GM12874 (cell line): ENCODE results near the gene TACR2.

ENCODE experiments used
- TF ChIP-seq, protein P1 (sequence below): IDR thresholded peaks from 2 replicates; pipeline ENCODE4 v1.5.1; 2011; ENCODE audit warnings: low read depth, mild to moderate bottlenecking, control low read depth, low read length, moderate library complexity; ENCODE audit not compliant: insufficient read depth

The TACR2 gene

DNA sequence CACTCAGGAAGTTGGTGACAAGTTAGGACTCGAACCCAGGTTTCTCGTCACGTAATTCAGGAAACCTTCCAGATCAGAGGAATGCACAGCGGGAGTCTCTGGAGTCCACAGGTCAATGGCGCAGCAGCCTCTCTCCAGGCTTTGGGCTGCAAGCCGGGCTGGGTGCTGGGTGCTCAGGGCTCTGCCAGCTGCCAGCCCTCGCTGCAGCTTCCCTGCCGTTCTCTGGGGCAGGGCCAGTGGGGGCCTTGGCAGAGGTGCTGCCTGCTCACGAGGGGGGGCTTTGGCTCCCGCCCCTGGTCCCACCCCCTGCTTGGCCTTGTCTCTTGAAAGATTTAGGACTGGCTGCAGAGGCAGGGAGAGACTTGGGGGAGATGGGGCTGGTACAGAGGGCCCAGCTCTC is at the start of gene TACR2:
TACR2 (minus strand) TSS at position 224 of the 400 bp plus-strand sequence. CDS start 595 bp downstream, outside the sequence.
- TF ChIP-seq, protein P1, sequence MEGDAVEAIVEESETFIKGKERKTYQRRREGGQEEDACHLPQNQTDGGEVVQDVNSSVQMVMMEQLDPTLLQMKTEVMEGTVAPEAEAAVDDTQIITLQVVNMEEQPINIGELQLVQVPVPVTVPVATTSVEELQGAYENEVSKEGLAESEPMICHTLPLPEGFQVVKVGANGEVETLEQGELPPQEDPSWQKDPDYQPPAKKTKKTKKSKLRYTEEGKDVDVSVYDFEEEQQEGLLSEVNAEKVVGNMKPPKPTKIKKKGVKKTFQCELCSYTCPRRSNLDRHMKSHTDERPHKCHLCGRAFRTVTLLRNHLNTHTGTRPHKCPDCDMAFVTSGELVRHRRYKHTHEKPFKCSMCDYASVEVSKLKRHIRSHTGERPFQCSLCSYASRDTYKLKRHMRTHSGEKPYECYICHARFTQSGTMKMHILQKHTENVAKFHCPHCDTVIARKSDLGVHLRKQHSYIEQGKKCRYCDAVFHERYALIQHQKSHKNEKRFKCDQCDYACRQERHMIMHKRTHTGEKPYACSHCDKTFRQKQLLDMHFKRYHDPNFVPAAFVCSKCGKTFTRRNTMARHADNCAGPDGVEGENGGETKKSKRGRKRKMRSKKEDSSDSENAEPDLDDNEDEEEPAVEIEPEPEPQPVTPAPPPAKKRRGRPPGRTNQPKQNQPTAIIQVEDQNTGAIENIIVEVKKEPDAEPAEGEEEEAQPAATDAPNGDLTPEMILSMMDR = no peak

DNA sequence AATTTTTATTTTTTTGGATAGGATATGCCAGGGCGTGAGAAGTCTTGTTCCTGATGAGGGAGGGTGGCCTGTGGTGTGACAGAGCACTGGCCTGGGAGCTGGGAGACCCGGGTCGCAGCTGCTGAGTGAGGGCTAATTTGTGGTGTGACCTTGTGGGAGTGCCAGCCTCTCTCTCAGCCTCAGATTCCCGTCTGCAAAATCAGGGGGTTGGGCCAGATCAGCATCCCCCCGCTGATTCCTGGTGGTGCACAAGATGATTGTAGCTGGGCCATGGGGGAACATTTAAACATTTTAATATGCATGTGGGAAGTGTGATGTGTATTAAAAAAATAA is 49.4 kb upstream of the TACR2 start:
- TF ChIP-seq, protein P1 = no peak

DNA sequence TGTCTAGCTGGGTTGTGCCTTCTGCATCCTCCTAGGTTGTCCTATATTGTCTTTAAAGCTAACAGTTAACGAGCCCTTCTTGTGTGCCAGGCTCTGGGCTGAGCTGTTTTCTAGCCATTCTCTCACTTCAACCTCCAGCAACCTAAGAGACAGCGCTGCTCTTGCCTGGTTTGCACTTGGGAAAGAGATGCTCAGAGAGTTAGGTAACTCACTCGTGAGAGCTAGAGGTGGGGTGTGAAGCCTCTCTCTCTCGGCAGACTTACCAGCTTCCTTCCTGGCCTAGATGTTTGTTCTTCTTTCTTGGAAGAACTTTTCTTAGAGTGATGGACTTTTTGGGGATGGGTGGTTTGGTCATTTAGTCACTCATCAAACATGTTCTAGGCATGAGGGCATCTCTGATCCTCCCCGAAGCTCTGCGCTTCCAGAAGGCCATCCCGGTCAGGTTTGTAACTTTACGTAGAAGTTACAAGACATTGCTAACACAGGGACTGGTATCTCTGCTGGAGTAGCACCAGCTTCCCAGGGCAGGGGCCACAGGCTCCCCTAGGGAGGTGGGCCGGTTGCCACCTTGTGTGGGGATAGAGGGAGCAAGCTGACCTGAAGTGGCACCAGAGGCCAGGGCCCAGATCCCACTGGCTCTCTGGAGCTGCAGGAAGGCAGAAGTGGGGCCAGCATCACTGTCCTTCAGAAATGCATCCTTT is 48.9 kb upstream of the TACR2 start:
- TF ChIP-seq, protein P1 = no peak

DNA sequence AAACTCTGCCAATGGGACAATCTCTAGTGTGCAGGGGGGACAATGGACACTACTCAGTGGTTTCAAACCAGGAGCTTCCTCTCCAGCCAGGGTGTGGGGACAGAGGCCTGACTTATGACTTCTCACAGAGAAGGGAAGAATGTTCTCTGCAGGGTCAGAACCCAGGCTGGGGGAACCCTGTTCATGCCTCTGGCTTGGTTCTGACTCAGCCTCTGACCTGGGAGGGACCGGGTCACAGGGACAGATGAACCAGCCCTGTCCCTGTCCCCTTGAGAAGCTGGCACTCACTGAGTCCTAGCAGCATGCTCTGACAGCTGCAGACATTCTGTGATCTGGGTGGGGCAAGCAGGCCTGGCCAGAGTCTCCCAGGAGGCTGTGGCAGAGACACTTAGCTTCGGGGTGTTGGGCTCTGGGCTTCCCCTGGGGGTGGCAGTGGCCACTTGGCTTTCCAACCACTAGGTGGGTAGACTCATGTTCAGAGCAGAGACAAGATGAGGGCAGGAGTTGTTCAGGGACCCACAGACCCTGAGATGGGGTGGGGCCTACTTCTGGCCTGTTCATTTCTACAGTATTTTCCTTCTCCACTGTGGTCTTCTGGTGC is 48.2 kb upstream of the TACR2 start:
- TF ChIP-seq, protein P1 = no peak

DNA sequence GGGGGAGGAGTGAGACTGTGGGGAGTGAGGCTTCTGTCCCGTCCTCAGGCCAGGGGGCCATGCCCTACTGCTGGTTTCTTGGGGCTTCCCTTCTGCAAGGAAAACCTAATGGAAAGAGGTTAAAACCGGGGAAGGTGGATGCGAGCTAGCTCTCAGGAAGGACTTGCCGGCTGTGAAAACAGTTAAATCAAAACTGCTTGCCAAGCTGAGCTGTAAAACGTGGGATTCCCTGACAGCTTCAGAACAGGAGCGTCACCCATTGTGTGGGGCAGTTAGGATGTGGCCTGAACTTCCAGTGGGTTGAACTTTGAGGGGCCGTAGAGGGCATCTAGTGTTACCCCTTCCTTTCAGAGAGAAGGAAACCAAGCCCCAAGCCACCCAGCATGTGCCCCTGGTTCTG is 47.7 kb upstream of the TACR2 start:
- TF ChIP-seq, protein P1 = no peak

DNA sequence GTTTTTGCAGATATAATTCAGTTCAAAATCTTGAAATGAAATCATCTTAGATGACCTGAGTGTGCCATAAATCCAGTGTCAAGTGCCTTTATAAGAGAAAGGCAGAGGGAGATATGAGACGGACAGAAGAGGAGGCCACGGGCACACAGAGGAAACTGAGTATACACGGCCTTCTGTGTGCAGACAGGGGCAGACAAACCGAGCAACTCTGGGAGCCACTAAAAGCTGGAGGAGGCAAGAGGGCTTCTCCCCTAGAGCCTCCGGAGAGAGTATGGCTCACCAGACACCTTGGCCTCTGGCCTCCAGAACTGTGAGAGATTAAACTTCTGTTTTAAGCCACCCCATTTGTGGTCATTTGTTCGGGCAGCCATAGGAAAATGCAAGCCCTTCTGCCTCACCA is 47.2 kb upstream of the TACR2 start:
- TF ChIP-seq, protein P1 = no peak

DNA sequence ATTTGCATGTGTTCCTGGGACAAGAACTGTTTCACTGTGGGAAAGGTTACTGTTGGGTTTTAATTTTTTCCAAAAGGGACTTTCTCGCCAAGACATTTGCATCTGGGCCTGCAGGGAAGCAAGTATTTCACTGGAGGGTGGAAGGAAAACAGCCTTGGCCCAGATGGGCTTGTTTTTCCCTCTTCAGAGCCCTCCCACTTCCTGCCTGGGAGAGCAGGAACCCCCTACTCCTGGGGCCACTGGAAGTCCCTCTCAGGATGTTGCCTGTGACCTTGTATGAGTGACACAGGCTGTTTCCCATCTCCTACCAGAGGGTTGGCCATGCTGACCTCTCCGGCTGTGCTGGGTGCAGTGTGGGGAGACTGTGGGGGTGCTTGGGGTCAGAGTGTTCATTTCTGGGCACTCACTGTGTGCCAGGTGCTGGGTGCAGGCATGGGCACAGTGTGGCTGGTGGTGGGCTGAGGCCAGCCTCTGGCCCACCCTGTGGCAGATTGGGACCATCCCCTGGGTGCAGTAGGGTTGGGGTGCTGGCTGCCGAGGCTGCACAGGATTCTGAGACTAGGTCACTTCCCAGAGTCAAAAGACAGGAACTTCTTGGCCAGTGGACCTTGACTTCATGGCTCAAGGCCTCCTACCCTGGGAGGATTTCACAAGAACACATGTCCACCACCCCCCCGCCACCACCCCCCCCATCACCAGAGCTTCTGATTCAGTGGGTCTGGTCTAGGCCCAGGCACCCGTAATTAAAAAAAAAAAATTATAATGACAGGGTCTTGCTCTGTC is 44.7 kb upstream of the TACR2 start:
- TF ChIP-seq, protein P1 = no peak
